Stimulated activated CD4-positive, alpha-beta T cell treated with anti-CD3 and anti-CD28 coated beads, Interleukin-2, amount 100 ng/mL, for 24 hours (primary cell): ENCODE data around the gene MCM8.

ENCODE experiments used
- DNase-seq, 2 donors: peaks; one replicate each; pipeline ENCODE4 v3.0.0-alpha.2; 2020

MCM8 gene

GRCh38 chr20:5949943-5950270, 545 bp upstream of the MCM8 start:
- no peak for DNase-seq

- DNase-seq: no peak
Observed at GRCh38 chr20:5967469-5967868, 17.0 kb downstream of the MCM8 start.

GRCh38 chr20:5968462-5968861, 18.0 kb downstream of the MCM8 start:
- no peak for DNase-seq

- DNase-seq: no peak
Observed at GRCh38 chr20:5969348-5969935, 19.0 kb downstream of the MCM8 start.

- DNase-seq: no peak
Observed at GRCh38 chr20:5969940-5970339, 19.5 kb downstream of the MCM8 start.

- DNase-seq: no peak
Observed at GRCh38 chr20:5970381-5970780, 19.9 kb downstream of the MCM8 start.

- DNase-seq: no peak
Observed at GRCh38 chr20:5971203-5971602, 20.8 kb downstream of the MCM8 start.

- no peak for DNase-seq
Observed at GRCh38 chr20:5973172-5973571, 22.7 kb downstream of the MCM8 start.

- no peak for DNase-seq
Observed at GRCh38 chr20:5973971-5974370, 23.5 kb downstream of the MCM8 start.

GRCh38 chr20:5974531-5974930, 24.1 kb downstream of the MCM8 start:
- no peak for DNase-seq

GRCh38 chr20:5975778-5976177, 25.3 kb downstream of the MCM8 start:
- no peak for DNase-seq

GRCh38 chr20:5977223-5977622, 26.8 kb downstream of the MCM8 start:
- no peak for DNase-seq

GRCh38 chr20:5977975-5978374, 27.5 kb downstream of the MCM8 start:
- DNase-seq: no peak

- no peak for DNase-seq
Observed at GRCh38 chr20:5979801-5980200, 29.3 kb downstream of the MCM8 start.

GRCh38 chr20:5980720-5981538, 30.5 kb downstream of the MCM8 start:
- no peak for DNase-seq

GRCh38 chr20:5987383-5987782, 36.9 kb downstream of the MCM8 start:
- no peak for DNase-seq

- DNase-seq: no peak
Observed at GRCh38 chr20:5989539-5989938, 39.1 kb downstream of the MCM8 start.

GRCh38 chr20:5990946-5991345, 40.5 kb downstream of the MCM8 start:
- no peak for DNase-seq

GRCh38 chr20:5991623-5992441, 41.4 kb downstream of the MCM8 start:
- no peak for DNase-seq

GRCh38 chr20:5996765-5997164, 46.3 kb downstream of the MCM8 start:
- DNase-seq: peak; percentile 9 to 21

GRCh38 chr20:5999783-6000182, 49.3 kb downstream of the MCM8 start:
- no peak for DNase-seq

- no peak for DNase-seq
Observed at GRCh38 chr20:6000871-6001270, 50.4 kb downstream of the MCM8 start.

GRCh38 chr20:6006603-6006949, 56.1 kb downstream of the MCM8 start:
- no peak for DNase-seq

GRCh38 chr20:6007094-6007528, 56.7 kb downstream of the MCM8 start:
- no peak for DNase-seq
